HepG2 (cell line): Measurements from ENCODE around the gene STK32B.

Source experiments
- AKAP8 ChIP-seq: sonication (generic); formaldehyde crosslinking; IDR thresholded peaks from 2 replicates; pipeline ENCODE4 v1.5.1; 2020; ENCODE audit warnings: mild to moderate bottlenecking, missing genetic modification reagents
- CBFB ChIP-seq: sonication (generic); formaldehyde crosslinking; IDR thresholded peaks from 2 replicates; pipeline ENCODE4 v1.4.0; 2020; ENCODE audit warnings: missing genetic modification reagents
- CTCF ChIP-seq: sonication (generic); formaldehyde crosslinking; IDR thresholded peaks from 2 replicates; pipeline ENCODE4 v1.5.0; 2020; ENCODE audit warnings: mild to moderate bottlenecking, missing genetic modification reagents, moderate library complexity
- EZH2 ChIP-seq: conservative IDR thresholded peaks from 2 replicates; pipeline ENCODE4 v1.6.1; 2012; ENCODE audit warnings: mild to moderate bottlenecking, low read depth, low read length, moderate library complexity
- FOXJ3 ChIP-seq: sonication (generic); formaldehyde crosslinking; IDR thresholded peaks from 2 replicates; pipeline ENCODE4 v1.4.0; 2020; ENCODE audit warnings: missing genetic modification reagents, mild to moderate bottlenecking, borderline replicate concordance
- NFRKB ChIP-seq: fragments of 450-650 bp; IDR thresholded peaks from 2 replicates; pipeline ENCODE4 v1.6.1; 2017
- REPIN1 ChIP-seq: sonication (generic); formaldehyde crosslinking; IDR thresholded peaks from 2 replicates; pipeline ENCODE4 v1.8.0; 2022; ENCODE audit warnings: missing genetic modification reagents, low read depth, mild to moderate bottlenecking, borderline replicate concordance
- TCF7L2 ChIP-seq: IDR thresholded peaks from 2 replicates; pipeline ENCODE4 v1.6.1; 2011; ENCODE audit warnings: mild to moderate bottlenecking, low read depth, low read length, moderate library complexity
- ZBTB7A ChIP-seq: sonication (generic); formaldehyde crosslinking; IDR thresholded peaks from 2 replicates; pipeline ENCODE4 v1.8.0; 2022; ENCODE audit warnings: mild to moderate bottlenecking, missing genetic modification reagents
- ZNF124 ChIP-seq: sonication (generic); formaldehyde crosslinking; IDR thresholded peaks from 2 replicates; pipeline ENCODE4 v1.4.0; 2020; ENCODE audit warnings: missing genetic modification reagents
- TF ChIP-seq, protein P1 (sequence below): sonication (generic); formaldehyde crosslinking; IDR thresholded peaks from 2 replicates; pipeline ENCODE4 v1.9.0; 2021; ENCODE audit warnings: missing genetic modification reagents, borderline replicate concordance

GRCh38 chr4:5395781-5396180, 344.5 kb downstream of the STK32B start:
- TF ChIP-seq ZNF124 (CRISPR knock-in tag) (no peak), CTCF (CRISPR knock-in tag) (no peak), EZH2 (no peak), AKAP8 (CRISPR knock-in tag) (no peak), FOXJ3 (CRISPR knock-in tag) (no peak), NFRKB (no peak), ZBTB7A (CRISPR knock-in tag) (no peak), TCF7L2 (no peak), CBFB (no peak), REPIN1 (CRISPR knock-in tag) (no peak)
- TF ChIP-seq, protein P1, sequence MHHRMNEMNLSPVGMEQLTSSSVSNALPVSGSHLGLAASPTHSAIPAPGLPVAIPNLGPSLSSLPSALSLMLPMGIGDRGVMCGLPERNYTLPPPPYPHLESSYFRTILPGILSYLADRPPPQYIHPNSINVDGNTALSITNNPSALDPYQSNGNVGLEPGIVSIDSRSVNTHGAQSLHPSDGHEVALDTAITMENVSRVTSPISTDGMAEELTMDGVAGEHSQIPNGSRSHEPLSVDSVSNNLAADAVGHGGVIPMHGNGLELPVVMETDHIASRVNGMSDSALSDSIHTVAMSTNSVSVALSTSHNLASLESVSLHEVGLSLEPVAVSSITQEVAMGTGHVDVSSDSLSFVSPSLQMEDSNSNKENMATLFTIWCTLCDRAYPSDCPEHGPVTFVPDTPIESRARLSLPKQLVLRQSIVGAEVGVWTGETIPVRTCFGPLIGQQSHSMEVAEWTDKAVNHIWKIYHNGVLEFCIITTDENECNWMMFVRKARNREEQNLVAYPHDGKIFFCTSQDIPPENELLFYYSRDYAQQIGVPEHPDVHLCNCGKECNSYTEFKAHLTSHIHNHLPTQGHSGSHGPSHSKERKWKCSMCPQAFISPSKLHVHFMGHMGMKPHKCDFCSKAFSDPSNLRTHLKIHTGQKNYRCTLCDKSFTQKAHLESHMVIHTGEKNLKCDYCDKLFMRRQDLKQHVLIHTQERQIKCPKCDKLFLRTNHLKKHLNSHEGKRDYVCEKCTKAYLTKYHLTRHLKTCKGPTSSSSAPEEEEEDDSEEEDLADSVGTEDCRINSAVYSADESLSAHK (CRISPR knock-in tag) = no peak
